Liver (tissue), 3 donors: ENCODE data around the gene CCDC7.

Source experiments
- HNF4G ChIP-seq: IDR thresholded peaks from 2 replicates; pipeline ENCODE4 v1.6.1; 2016; ENCODE audit warnings: antibody characterized with exemption
- MAX ChIP-seq: IDR thresholded peaks from 2 replicates; pipeline ENCODE4 v1.6.1; 2016; ENCODE audit warnings: antibody characterized with exemption
- TAF1 ChIP-seq: conservative IDR thresholded peaks from 2 replicates; pipeline ENCODE4 v1.6.1; 2016; ENCODE audit warnings: antibody characterized with exemption, mild to moderate bottlenecking
- YY1 ChIP-seq: IDR thresholded peaks from 2 replicates; pipeline ENCODE4 v1.6.1; 2016; ENCODE audit warnings: antibody characterized with exemption, mild to moderate bottlenecking
- TF ChIP-seq, protein P1 (sequence below): fragments of 150-350 bp; IDR thresholded peaks from 2 replicates; pipeline ENCODE4 v1.5.1; 2017; ENCODE audit warnings: improper control_type of control experiment, low read depth, low read length; ENCODE audit not compliant: missing input control
- donor health status: healthy.
- donor health status: healthy.

DNA sequence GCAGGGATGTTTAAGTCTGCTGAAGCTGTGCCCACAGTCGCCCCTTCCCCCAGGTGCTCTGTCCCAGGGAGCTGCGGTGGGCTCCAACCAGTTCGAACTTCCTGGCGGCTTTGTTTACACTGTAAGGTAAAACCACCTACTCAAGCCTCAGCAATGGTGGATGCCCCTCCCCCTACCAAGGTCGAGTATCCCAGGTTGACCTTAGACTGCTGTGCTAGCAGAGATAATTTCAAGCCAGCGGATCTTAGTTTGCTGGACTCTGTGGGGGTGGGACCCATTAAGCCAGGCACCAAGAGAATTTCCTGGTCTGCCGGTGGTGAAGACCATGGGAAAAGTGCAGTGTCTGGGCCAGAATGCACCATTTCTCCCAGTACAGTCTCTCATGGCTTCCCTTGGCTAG, 56.0 kb downstream of the CCDC7 start:
- TF ChIP-seq TAF1, result no peak
- TF ChIP-seq, protein P1, sequence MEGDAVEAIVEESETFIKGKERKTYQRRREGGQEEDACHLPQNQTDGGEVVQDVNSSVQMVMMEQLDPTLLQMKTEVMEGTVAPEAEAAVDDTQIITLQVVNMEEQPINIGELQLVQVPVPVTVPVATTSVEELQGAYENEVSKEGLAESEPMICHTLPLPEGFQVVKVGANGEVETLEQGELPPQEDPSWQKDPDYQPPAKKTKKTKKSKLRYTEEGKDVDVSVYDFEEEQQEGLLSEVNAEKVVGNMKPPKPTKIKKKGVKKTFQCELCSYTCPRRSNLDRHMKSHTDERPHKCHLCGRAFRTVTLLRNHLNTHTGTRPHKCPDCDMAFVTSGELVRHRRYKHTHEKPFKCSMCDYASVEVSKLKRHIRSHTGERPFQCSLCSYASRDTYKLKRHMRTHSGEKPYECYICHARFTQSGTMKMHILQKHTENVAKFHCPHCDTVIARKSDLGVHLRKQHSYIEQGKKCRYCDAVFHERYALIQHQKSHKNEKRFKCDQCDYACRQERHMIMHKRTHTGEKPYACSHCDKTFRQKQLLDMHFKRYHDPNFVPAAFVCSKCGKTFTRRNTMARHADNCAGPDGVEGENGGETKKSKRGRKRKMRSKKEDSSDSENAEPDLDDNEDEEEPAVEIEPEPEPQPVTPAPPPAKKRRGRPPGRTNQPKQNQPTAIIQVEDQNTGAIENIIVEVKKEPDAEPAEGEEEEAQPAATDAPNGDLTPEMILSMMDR, result no peak
- TF ChIP-seq HNF4G, result no peak
- no peak for TF ChIP-seq YY1
- TF ChIP-seq MAX, result no peak
